Measurements from ENCODE around the gene R3HDM2.

R3HDM2 gene

DNA sequence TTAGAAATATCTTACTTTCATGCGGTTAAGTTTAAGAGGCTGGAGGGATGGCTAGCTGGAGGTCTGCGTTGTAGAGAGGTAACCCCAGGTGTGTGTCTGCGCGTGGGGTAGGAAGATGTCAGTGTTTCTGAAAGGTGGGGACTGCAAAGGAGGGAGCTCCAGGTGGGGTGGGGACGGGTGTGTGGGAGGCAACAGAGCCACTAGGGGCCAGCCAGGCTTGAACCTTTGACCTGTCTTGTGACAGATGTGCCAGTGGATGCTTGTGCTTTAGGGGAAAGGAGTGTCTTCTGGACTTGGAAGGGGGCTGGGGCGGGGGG is 29.6 kb upstream of the R3HDM2 start:
- peak overlapping the region; percentile 56; the same call in 1 of the 2 replicates for H3K9ac ChIP-seq (ENCODE audit: low read depth, low read length)
- H3K27me3 ChIP-seq (ENCODE audit: insufficient read depth, low read length, poor library complexity): peaks cover 7% of the 10 kb centered on the region
- peak overlapping the region; percentile 30 to 70; a peak in 3 of 4 replicates for H3K4me3 ChIP-seq (ENCODE audit: low read depth in 1 of 2, low read length in 2 of 2)
- H4K20me1 ChIP-seq (ENCODE audit: insufficient read depth, low read length): no peaks in the 10 kb centered on the region
- H3K9me3 ChIP-seq (ENCODE audit: insufficient read depth, low read length, severe bottlenecking): no peaks in the 10 kb centered on the region
- no peak overlapping the region for H3K27ac ChIP-seq (ENCODE audit: low read length)
- H3K79me2 ChIP-seq (ENCODE audit: insufficient read depth, low read length): no peaks in the 10 kb centered on the region
- H3K4me2 ChIP-seq (ENCODE audit: insufficient read depth, low read length): peak overlapping the region; percentile 96
- H2AFZ ChIP-seq (ENCODE audit: low read depth, low read length): no peak overlapping the region
- H3K4me1 ChIP-seq (ENCODE audit: insufficient read depth, low read length): peaks cover 47% of the 10 kb centered on the region
- TF ChIP-seq EZH2 (IDR thresholded peaks at IDR 0.05; ENCODE audit: borderline replicate concordance, low read depth, low read length, severe bottlenecking): no peak
- TF ChIP-seq, protein P1, sequence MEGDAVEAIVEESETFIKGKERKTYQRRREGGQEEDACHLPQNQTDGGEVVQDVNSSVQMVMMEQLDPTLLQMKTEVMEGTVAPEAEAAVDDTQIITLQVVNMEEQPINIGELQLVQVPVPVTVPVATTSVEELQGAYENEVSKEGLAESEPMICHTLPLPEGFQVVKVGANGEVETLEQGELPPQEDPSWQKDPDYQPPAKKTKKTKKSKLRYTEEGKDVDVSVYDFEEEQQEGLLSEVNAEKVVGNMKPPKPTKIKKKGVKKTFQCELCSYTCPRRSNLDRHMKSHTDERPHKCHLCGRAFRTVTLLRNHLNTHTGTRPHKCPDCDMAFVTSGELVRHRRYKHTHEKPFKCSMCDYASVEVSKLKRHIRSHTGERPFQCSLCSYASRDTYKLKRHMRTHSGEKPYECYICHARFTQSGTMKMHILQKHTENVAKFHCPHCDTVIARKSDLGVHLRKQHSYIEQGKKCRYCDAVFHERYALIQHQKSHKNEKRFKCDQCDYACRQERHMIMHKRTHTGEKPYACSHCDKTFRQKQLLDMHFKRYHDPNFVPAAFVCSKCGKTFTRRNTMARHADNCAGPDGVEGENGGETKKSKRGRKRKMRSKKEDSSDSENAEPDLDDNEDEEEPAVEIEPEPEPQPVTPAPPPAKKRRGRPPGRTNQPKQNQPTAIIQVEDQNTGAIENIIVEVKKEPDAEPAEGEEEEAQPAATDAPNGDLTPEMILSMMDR (IDR thresholded peaks at IDR 0.05; ENCODE audit: borderline replicate concordance, extremely low read depth, low read length, poor library complexity, severe bottlenecking): no peak
- H3K36me3 ChIP-seq (ENCODE audit: insufficient read depth, low read length): no peaks in the 10 kb centered on the region
- DNase-seq: peak; percentile 28
- no peak for ATAC-seq (ENCODE audit: insufficient read depth, low read depth)

DNA sequence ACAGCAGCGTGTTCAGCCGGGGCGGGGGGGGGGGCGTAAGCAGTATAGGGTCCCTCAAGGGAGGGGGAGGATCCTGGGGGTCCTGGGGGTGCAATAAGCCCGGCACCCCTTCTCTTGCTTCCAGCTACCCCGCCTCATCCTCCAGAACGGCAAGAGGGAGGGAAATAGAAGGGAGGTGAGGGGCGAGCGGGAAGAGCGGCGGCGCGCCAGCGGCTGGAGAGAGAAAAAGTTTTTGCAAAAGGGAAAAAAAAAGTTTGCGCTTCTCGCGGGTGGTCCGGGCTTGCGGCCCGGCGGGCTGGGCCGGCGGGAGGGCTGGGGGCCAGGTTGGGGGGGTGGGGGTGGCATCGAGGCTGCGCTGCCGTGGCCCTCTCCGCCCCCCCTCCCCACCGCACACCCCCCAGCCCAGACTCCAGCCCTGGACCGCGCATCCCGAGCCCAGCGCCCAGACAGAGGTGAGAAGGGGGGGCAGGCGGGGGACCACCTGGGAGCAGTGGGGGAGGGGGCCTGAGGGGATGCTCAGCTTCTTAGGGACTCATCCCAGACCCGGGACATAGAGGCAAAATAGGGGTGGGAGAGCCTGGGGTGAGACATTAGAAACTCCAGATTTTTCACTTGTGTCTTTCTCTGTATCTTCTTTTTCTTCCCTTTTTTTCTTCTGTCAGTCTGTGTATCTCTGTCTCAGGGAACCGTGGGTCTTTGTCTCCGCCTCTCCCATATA is 29.1 kb upstream of the R3HDM2 start, which contains the start of gene GLI1:
TSS of gene GLI1 (plus strand) at position 36 of the 718 bp plus-strand sequence. CDS start 3,907 bp downstream, outside the sequence.
- Histone ChIP-seq H2AFZ (ENCODE audit: low read depth, low read length) (peak within 1 kb of the TSS; percentile 94), H3K27ac (ENCODE audit: low read length) (peak within 1 kb of the TSS; percentile 90), H3K9me3 (ENCODE audit: insufficient read depth, low read length, severe bottlenecking) (no peaks in the 10 kb centered on the region), H3K36me3 (ENCODE audit: insufficient read depth, low read length) (no peaks in the 10 kb centered on the region), H3K27me3 (ENCODE audit: insufficient read depth, low read length, poor library complexity) (peaks cover 7% of the 10 kb centered on the region), H3K79me2 (ENCODE audit: insufficient read depth, low read length) (no peaks in the 10 kb centered on the region), H3K4me1 (ENCODE audit: insufficient read depth, low read length) (peaks cover 47% of the 10 kb centered on the region), H3K4me2 (ENCODE audit: insufficient read depth, low read length) (peak within 1 kb of the TSS; percentile 96), H3K4me3 (ENCODE audit: low read depth in 1 of 2, low read length in 2 of 2) (peak within 1 kb of the TSS; percentile 30 to 70; a peak in 3 of 4 replicates), H4K20me1 (ENCODE audit: insufficient read depth, low read length) (no peaks in the 10 kb centered on the region), H3K9ac (ENCODE audit: low read depth, low read length) (peak within 1 kb of the TSS; percentile 56)
- ATAC-seq (ENCODE audit: insufficient read depth, low read depth) (no peak), DNase-seq (no peak)
- TF ChIP-seq, protein P1 (IDR thresholded peaks at IDR 0.05; ENCODE audit: borderline replicate concordance, extremely low read depth, low read length, poor library complexity, severe bottlenecking): no peak
- TF ChIP-seq EZH2 (IDR thresholded peaks at IDR 0.05; ENCODE audit: borderline replicate concordance, low read depth, low read length, severe bottlenecking): no peak

DNA sequence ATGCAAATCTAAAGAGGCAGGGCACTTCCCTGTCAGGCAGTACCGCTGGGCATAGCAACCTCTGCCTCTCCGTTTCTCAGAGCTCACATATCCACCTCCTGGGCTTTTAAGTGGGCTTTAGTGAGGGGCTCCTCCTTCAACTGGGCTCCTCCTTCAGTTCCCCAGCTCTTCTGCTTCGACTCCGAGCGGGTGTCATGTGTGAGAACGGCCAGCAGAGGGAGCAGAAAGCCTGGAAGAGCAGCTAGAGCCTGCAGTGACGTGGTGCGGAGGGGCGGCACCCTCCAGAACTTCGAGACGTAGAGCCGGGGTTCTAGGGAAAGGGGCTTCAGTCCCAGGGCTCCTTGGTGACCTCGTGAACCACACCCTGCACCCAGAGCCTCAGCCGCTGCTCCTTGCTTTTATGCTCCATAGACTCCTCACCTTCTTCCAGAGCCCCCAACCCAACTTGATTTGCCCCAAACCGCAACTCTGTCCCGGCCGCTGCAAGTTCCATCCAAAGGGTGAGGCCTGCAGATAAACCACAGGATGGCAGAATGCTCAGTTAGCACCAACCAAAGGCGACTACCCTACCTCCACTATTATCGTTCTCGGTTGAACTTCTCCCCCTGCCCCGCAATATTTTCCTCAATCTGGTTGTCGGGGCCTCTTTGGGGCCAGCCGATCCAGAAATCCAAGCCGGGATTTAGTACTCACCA is 28.4 kb upstream of the R3HDM2 start:
- ATAC-seq (ENCODE audit: insufficient read depth, low read depth) (peak; percentile 85), DNase-seq (peak; percentile 98)
- Histone ChIP-seq H4K20me1 (ENCODE audit: insufficient read depth, low read length) (no peaks in the 10 kb centered on the region), H3K79me2 (ENCODE audit: insufficient read depth, low read length) (no peaks in the 10 kb centered on the region), H2AFZ (ENCODE audit: low read depth, low read length) (peak overlapping the region; percentile 94), H3K27me3 (ENCODE audit: insufficient read depth, low read length, poor library complexity) (peaks cover 7% of the 10 kb centered on the region), H3K9ac (ENCODE audit: low read depth, low read length) (peak overlapping the region; percentile 56), H3K4me2 (ENCODE audit: insufficient read depth, low read length) (peak overlapping the region; percentile 96), H3K4me3 (ENCODE audit: low read depth in 1 of 2, low read length in 2 of 2) (peak overlapping the region; percentile 30 to 70; a peak in 3 of 4 replicates), H3K4me1 (ENCODE audit: insufficient read depth, low read length) (peaks cover 47% of the 10 kb centered on the region), H3K27ac (ENCODE audit: low read length) (peak overlapping the region; percentile 90), H3K9me3 (ENCODE audit: insufficient read depth, low read length, severe bottlenecking) (no peaks in the 10 kb centered on the region), H3K36me3 (ENCODE audit: insufficient read depth, low read length) (no peaks in the 10 kb centered on the region)
- no peak for TF ChIP-seq EZH2 (IDR thresholded peaks at IDR 0.05; ENCODE audit: borderline replicate concordance, low read depth, low read length, severe bottlenecking)
- TF ChIP-seq, protein P1 (IDR thresholded peaks at IDR 0.05; ENCODE audit: borderline replicate concordance, extremely low read depth, low read length, poor library complexity, severe bottlenecking): peak; percentile 99
